Activated T-cell treated with anti-CD3 and anti-CD28 coated beads for 4 hours (primary cell): ENCODE data around the gene COX6B2.

ENCODE experiments used
- DNase-seq: peaks from one replicate; pipeline ENCODE4 v3.0.0-alpha.2; 2020

The COX6B2 gene

GRCh38 chr19:55362174-55362989 lies 7.9 kb upstream of the COX6B2 start:
- no peak for DNase-seq

DNA sequence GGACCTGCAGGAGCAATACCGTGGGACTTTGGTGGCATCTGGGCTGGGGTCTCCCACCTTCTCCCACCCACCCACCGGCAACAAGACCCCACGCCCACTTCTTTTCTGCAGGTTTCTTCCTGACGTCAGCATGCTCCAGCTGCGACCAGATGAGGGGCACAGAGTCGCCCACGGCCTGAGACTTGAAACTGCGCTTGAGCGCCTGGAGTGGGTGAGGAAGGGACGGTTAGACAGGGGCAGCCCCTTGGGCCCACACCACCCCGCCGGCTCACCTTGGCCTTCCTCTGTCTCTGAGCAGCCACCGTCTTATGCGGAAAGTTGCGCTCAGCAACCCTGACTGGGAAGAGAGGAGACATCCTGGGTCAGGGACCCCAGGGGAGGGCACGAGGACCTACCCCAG lies 6.4 kb upstream of the COX6B2 start:
- DNase-seq, result no peak

GRCh38 chr19:55358943-55359908 lies 4.7 kb upstream of the COX6B2 start:
- no peak for DNase-seq

- no peak for DNase-seq
These were observed 4.0 kb upstream of the COX6B2 start for GRCh38 chr19:55358493-55358892.

- DNase-seq, result no peak
These were observed 798 bp upstream of the COX6B2 start for GRCh38 chr19:55355213-55355821.

DNA sequence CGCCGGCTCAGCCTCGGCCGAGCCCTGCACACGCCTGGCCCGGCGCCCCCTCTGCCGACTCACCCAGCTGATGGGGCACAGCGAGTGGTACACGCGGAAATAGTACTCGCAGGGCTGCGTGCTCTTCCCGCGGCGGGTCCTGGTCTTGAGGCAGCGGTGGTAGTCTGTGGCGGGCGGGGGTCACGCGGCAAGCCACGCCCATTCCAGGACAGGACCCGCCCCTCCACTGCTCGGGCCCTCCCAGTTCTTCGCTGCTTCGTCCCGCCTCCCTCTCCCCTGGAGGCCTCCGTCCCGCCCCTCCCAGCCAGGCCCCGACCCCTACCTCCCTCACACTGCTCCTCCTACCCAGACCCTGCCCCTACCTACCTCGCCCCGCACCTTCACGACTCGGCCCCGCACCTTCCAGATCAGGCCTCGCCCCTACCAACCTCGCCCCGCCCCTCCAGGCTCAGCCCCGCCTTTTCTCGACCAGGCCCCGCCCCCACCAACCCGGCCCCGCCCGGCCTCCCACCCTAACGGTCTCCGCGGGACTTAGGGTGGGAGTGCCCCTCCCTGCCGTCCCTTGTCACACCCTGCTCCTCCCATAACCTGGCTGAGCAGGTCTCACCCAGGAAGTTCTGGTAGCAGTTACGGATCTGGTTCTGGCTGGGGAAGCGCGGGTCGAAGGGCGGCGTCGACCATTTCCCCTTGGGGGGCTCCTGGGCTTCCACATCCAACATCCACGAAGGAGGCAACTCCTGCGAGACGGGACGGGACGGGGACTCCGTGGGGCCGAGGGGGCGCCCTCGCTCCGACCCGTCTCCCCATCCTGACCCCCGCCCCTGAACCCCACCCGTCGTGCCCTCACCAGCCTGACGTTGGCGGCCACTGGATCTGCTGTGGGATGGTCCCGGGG lies 469 bp downstream of the COX6B2 start:
- peak; percentile 54 for DNase-seq

DNA sequence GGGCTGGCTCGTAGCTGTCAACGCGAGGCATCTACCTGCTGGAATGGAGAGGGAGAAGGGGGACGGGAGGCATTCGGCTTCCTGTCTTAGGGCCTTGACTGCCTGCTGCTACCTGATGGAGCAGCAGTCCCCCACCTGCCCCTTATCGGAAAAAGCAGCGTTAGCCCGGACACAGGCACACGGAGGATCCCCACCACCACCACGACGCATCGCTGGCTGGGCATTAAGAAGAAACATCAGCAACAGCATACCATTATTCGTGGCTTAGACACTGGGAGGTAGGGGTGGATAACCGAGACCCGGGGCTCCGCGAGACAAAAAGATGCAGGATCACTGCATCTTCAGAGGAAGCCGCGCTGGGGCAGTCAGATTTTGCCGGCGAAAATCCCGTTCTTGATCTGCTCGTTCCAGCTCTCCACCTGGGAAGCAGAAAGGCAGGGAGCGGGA lies 1.1 kb downstream of the COX6B2 start:
- DNase-seq, result no peak

DNA sequence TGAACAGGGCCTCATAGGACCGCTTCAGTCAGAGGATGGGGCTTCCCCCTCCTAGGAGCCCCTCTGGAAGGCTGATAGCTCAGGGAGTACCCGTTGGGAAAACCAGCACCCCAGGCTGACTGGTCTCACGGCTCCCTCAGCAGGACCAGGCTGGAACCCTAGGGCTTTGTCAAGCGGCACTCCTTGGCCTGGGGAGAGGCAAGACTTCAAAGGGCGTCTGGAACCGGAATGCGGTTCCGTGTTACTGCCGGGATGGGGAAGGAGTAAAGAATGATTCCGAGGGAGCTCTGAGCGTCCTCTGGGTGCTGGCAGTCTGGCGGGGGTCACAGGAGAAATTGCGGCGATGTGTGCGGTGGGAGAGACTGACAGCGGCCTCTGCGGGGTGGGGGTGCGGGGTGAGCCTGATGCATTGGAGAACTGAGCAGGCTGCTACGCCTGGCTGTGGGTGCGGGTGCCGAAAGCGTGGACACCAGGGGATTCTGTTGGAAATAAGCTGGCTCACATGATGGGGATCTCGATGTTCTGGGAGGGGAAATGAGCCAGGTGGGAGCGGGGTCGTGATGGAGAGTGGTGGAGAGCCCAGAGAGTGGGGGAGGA lies 1.9 kb downstream of the COX6B2 start:
- no peak for DNase-seq

GRCh38 chr19:55352040-55352439 lies 2.5 kb downstream of the COX6B2 start:
- no peak for DNase-seq

DNA sequence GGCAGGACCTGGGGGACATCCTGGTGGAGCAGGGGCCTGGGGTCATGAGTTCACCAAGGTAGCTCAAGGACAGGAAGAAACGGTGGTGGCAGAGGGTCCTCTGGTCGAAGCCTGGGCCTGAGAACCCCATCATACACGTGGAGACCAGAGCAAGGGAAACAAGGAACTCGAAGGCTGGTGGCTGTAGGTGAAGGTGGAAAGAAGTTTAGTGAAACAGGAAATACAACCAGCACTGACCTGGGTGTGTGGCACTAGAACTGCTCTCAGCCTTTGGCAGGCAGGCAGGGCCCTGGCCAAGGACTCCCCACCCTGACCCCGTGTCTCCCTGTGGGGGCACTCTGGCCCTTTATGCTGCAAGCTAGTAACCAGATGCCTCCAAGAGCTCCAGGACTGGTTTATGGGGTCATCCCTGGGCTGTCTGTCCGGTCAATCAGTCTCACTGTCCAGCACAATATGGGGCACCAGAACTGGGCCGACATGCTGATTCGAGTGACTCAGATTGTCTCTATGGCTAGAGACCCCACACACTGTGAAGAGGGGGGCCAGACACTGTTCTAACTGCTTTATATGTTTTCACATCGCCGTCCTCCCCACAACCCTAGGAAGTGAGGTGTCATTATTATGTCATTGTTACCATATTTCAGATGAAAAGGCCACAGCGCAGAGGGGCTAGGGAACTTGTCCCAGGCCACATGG lies 3.8 kb downstream of the COX6B2 start:
- DNase-seq, result no peak

DNA sequence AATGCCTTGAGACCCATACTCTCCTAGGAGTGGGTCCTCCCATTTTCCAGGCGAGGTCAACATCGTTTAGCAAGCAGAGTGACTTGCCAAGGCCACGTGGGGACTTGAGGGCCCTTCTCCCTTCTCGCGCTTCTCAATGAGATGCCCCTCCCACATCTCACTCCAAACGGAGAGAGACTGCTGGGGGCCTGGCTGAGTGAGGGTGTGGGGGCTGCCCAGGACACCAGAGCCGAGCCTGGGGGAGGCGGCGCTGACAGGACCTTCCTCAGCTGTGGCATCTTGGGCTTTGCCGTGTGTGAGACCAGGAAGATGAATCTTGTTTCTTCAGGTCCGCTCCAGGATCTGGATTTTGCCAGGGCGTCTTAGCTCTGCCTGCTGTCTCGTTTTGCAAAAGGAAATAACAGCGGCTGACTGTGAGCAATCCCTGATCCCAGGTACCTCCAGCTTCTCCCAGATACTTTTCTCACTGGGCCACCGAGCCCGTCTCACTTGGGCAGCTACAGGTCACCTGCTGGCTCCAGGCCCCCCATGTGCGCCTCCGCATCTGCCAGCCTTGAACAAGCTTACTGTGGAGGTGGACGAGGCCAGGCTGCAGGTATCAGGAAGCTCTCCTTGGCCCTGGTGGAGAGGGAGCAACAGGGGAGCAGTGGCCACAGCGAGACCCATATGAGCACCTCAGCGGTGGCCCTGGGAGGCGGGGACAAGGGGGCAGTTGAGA lies 6.0 kb downstream of the COX6B2 start:
- no peak for DNase-seq

DNA sequence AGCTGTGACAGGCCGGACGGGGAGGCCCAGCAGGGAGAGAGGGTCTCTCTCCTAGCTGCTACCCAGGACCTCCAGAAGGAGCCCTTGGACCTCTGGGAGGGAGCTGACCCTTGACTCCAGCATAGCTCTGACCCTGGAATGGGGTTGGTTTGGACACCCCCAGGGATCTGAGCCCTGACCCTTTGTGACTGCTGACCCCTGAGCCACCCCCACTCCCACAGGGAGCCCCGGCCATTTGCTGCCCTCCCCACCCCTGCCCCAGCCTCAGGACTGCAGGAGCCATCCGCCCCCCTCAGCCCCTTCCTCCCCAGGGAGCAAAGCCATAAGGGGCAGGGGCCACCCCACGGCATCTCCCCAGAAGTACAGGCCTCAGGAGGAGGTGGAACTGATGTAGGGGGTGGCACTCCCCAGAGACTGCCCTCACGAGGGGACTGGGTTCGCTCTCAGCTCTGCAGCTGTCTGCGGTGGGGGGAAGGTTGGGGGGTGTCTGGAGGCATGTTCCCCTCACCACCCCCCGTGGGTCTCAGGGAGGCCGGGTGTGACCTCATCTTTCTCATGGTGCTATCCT lies 7.0 kb downstream of the COX6B2 start:
- DNase-seq, result no peak

GRCh38 chr19:55346725-55347441 lies 7.6 kb downstream of the COX6B2 start:
- no peak for DNase-seq

GRCh38 chr19:55345818-55346724 lies 8.4 kb downstream of the COX6B2 start:
- no peak for DNase-seq

GRCh38 chr19:55345101-55345817 lies 9.3 kb downstream of the COX6B2 start:
- DNase-seq, result no peak

DNA sequence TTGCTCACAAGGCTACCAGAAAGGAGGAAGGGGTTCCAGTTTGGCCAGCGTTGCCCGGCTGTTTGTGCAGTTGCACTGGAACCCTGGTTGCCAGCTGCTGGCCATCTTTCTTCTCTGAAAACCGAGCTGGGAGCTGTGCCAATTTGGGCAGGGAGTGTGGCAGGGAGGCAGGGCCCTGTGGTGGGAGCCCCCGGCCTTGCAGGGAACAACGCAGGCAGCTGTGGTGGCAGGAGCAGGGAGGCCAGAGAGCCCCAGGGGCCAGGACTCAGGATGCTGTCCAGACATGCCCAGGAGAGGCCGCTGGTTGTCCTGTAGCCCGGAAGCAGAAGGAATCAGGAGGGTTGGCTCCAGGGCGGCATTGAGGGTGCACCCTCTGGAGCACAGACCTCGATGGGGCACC lies 10.1 kb downstream of the COX6B2 start:
- DNase-seq, result no peak
